Adrenal gland (tissue), 12 donors: Measurements from ENCODE around the gene KLK3. TPM values are rescaled to one million over a fixed set of nuclear protein-coding genes. Genes with fewer than 3 reads are reported as not detected.

Experiments
- DNase-seq, 7 donors: peaks; one replicate each; pipeline ENCODE4 v3.0.0-alpha.2; 2019 to 2020
- H3K27ac ChIP-seq, 5 donors: fragments of 200-600 bp; sonication (generic) in 4 of 5; 1 replicate in 3 of 5; 2 replicates in 2 of 5; pipeline versions ENCODE4 v1.5.1 to v1.8.0; 2016 to 2020; ENCODE audit warnings: mild to moderate bottlenecking in 1 of 5
- H3K27me3 ChIP-seq: fragments of 200-600 bp; 2 replicates; pipeline ENCODE4 v1.8.0; 2021
- H3K36me3 ChIP-seq, 2 donors: fragments of 200-600 bp; replicated peaks in 1 of 2; 1 replicate in 1 of 2; 2 replicates in 1 of 2; pipeline versions ENCODE4 v1.5.1 to v1.8.0; 2018 to 2022
- H3K4me1 ChIP-seq, 2 donors: fragments of 200-600 bp; replicated peaks in 1 of 2; 1 replicate in 1 of 2; 2 replicates in 1 of 2; pipeline versions ENCODE4 v1.5.1 to v1.8.0; 2018 to 2021
- H3K4me3 ChIP-seq, 4 donors: fragments of 200-600 bp; sonication (generic) in 3 of 4; one replicate each; pipeline ENCODE4 v1.5.1; 2016 to 2018
- H3K9me3 ChIP-seq, 3 donors: fragments of 200-600 bp; sonication (generic) in 1 of 3; replicated peaks in 1 of 3; 1 replicate in 2 of 3; 2 replicates in 1 of 3; pipeline versions ENCODE4 v1.5.1 to v1.8.0; 2016 to 2021
- POLR2A ChIP-seq, 2 donors: fragments of 450-650 bp; IDR thresholded peaks; one replicate each; pipeline ENCODE4 v1.6.1; 2017; ENCODE audit warnings: antibody characterized with exemption in 2 of 2, mild to moderate bottlenecking in 2 of 2, moderate library complexity in 1 of 2
- WGBS, 4 donors: extraction: QIAGEN DNeasy Blood & Tissue Kit in 2 of 4; methylation state at CpG; one replicate each; pipeline versions ENCODE4 v1.1.5 to v1.1.7; 2013 to 2017; 5-methylcytosine and 5-hydroxymethylcytosine counted together
- intact Hi-C, 2 donors: fragments of 100-400 bp; cut with DNase I; formaldehyde crosslinking; loops; one replicate each; pipeline versions ENCODE4 v1.14.1 to v1.15.0; 2022 to 2023
- polyA plus RNA-seq, 3 donors: library from polyadenylated mRNA; stranded (reverse); fragments of 200-250 nt in 2 of 3; fragments of 350-450 nt in 1 of 3; fragmentation: Illumina TruSeq in 1 of 3; extraction: RNeasy Lipid Tissue Mini Kit (QIAGEN cat#74804) in 1 of 3; gene quantifications; one replicate each; pipeline ENCODE4 v1.2.3, GENCODE V29; 2013 to 2014
- total RNA-seq, 9 donors: library from RNA; depleted of rRNA in 4 of 9; stranded (reverse); fragments of >200 nt in 4 of 9; fragments of 120-200 nt in 1 of 9; fragmentation: NEBNext Ultra II Directional in 1 of 9; extraction: Animal tissue kit (Norgen Biotek cat#: 25700) in 1 of 9; gene quantifications; one replicate each; pipeline versions ENCODE4 v1.1.0 to v1.2.4, GENCODE V29; 2013 to 2023
- TF ChIP-seq, protein P1 (sequence below), 6 experiments: fragments of 450-650 bp in 4 of 6; fragments of 200-600 bp in 2 of 6; sonication (generic) in 1 of 6; IDR thresholded peaks; 1 replicate in 5 of 6; 2 replicates in 1 of 6; pipeline versions ENCODE4 v1.5.1 to v1.8.0; 2016 to 2021; ENCODE audit warnings: antibody characterized with exemption in 6 of 6, mild to moderate bottlenecking in 2 of 6, moderate library complexity in 1 of 6
- donor health status: healthy with polysubstance abuse.
- donor health status: Bipolar disorder and iron deficiency.
- donor health status: DM: yes; HTN: yes; CAD: no.
- donor health status: DM: no; HTN: no; CAD: no.
- donor health status: DM: no; HTN: no; CAD: no.
- donor health status: DM: yes; HTN: yes; CAD: no.

KLK3 gene
- total and polyA plus RNA-seq, 12 donors, result 0.11 to 26.0 (median 1.1) TPM; not detected in 4

DNA sequence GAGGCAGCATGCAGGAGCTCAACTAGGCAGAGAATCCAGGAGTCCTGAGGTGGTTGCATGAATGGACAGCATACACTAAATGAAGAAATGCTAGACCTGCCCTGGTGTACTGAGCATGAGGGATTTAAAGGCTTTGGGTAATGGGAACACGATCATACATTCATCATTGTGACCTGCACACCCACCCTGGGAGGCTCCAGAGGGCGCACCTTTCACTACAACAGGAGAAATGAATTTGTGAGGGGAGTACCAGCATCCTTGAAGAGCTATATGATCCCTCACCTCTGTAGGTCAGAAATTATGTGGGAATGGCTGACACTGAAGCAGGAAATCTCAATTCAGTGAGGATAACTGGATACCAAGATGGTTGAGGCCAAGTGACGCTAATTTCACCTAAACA, 27.5 kb downstream of the KLK3 start:
- TF ChIP-seq POLR2A (IDR thresholded peaks at IDR 0.05), result no peak
- TF ChIP-seq, protein P1, sequence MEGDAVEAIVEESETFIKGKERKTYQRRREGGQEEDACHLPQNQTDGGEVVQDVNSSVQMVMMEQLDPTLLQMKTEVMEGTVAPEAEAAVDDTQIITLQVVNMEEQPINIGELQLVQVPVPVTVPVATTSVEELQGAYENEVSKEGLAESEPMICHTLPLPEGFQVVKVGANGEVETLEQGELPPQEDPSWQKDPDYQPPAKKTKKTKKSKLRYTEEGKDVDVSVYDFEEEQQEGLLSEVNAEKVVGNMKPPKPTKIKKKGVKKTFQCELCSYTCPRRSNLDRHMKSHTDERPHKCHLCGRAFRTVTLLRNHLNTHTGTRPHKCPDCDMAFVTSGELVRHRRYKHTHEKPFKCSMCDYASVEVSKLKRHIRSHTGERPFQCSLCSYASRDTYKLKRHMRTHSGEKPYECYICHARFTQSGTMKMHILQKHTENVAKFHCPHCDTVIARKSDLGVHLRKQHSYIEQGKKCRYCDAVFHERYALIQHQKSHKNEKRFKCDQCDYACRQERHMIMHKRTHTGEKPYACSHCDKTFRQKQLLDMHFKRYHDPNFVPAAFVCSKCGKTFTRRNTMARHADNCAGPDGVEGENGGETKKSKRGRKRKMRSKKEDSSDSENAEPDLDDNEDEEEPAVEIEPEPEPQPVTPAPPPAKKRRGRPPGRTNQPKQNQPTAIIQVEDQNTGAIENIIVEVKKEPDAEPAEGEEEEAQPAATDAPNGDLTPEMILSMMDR (IDR thresholded peaks at IDR 0.05), result no peak
- H3K27me3 ChIP-seq, result no peaks in the 10 kb centered on the region
- no peak for DNase-seq

DNA sequence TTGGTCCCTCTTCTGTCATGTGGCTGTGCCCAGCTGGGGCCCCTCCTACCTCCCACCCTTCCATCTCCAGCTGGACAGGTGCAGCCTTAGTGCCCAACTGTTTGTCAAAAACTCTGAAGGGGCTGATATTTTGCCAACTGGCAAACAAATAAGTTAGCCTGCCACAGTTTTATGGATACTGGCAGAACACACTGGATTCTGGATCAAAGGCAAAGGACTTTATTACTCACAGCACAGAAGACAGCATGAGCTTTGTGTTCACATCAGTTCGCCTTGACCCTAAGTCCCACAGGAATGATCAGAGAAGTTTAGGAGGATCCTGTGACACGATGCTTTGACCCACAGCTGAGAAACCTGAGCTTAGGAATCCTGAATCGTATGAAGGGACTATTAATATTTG, 34.9 kb downstream of the KLK3 start:
- H3K27me3 ChIP-seq, result no peaks in the 10 kb centered on the region
- no peak overlapping the region for H3K4me3 ChIP-seq
- intact Hi-C loops, result no loop called here
- H3K27ac ChIP-seq, result peak overlapping the region in 2 of 5 donors; percentile 22 to 77
- TF ChIP-seq POLR2A (IDR thresholded peaks at IDR 0.05), result no peak
- TF ChIP-seq, protein P1 (IDR thresholded peaks at IDR 0.05), result no peak
- no peaks in the 10 kb centered on the region for H3K9me3 ChIP-seq
- WGBS, 4 donors, result 17 to 58% (median 38%) methylated on average over 3 of the region's 3 CpGs
- DNase-seq, result peak in 2 of 7 donors; percentile 21 to 33
- H3K4me1 ChIP-seq, result no peaks in the 10 kb centered on the region
- H3K36me3 ChIP-seq, result no peaks in the 10 kb centered on the region

More for the DNA sequence above, 27.5 kb downstream of the KLK3 start:
- 48 to 80% (median 79%) methylated on average over 3 of the region's 3 CpGs for WGBS, 4 donors
- intact Hi-C loops, result no loop called here
- Histone ChIP-seq H3K9me3 (no peaks in the 10 kb centered on the region), H3K27ac (no peak overlapping the region), H3K36me3 (no peaks in the 10 kb centered on the region), H3K4me1 (no peaks in the 10 kb centered on the region), H3K4me3 (no peak overlapping the region)

DNA sequence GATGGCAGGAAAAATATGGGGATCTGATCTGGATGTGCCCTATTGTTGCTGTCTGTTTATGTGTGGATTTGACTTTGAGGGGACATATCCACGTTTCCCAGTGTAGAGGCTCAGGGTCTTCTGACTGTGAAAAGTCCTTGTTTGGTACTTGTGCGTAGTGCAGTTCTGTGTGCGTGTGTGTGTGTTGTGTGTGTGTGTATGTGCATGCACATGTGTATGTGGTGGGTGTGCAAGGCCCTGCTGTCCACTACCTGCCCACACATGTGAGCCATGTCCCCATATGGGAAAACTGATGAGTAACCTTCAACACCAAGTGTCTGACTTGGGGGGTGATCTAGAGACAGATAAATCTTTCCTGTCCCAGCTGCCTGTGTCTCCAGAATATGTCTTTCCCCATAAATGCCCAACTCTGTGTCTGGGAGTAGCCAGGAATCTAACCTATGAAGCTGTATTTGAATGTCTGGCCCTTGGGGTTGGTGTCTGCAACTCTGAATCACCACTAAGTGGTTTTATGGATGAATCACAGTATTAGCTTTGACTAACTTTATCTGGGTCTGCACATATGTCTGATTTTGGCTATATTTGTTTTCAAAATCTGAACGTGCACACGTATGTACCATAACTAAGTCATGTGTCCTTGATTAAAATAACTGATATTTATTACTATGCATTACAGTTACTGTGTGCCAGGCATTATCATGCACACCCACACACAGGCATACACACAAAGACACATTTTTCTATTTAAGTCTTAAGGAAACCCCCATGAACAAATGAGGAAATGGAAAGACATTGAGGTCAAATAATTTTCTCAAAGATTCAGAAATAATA, 35.9 kb downstream of the KLK3 start:
- Histone ChIP-seq H3K4me3 (no peak overlapping the region), H3K36me3 (no peaks in the 10 kb centered on the region), H3K9me3 (no peaks in the 10 kb centered on the region), H3K27ac (peak overlapping the region in 2 of 5 donors; percentile 22 to 77), H3K27me3 (no peaks in the 10 kb centered on the region), H3K4me1 (no peaks in the 10 kb centered on the region)
- DNase-seq, result no peak
- TF ChIP-seq, protein P1 (IDR thresholded peaks at IDR 0.05), result no peak
- TF ChIP-seq POLR2A (IDR thresholded peaks at IDR 0.05), result no peak
- intact Hi-C loops, result no loop called here
- WGBS, 4 donors, result 26 to 68% (median 64%) methylated on average over 3 to 5 of the region's 5 CpGs

DNA sequence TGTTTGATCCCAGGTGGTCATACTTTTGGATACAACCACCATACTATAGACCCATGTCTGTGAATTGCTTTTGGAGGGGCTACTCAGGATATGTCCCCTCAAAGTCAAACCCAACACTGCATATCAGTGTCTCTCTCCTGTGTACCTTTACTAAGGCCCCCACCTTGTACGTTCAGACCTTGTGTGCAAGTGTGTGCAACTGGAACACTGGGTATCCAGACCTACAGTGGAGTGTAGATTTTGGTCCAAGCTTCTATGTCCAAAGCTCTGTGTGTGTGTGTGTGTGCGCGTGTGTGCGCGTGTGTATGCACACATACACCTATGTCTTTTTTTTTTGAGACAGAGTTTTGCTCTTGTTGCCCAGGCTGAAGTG, 36.5 kb downstream of the KLK3 start:
- Histone ChIP-seq H3K27me3 (no peaks in the 10 kb centered on the region), H3K27ac (no peak overlapping the region), H3K4me1 (no peaks in the 10 kb centered on the region), H3K9me3 (no peaks in the 10 kb centered on the region), H3K36me3 (no peaks in the 10 kb centered on the region), H3K4me3 (no peak overlapping the region)
- intact Hi-C loops, result no loop called here
- 69 to 96% (median 82%) methylated on average over 5 of the region's 5 CpGs for WGBS, 4 donors
- no peak for DNase-seq
- no peak for TF ChIP-seq POLR2A (IDR thresholded peaks at IDR 0.05)
- TF ChIP-seq, protein P1 (IDR thresholded peaks at IDR 0.05), result no peak
